GM12878 (cell line): Measurements from ENCODE around the gene VEPH1. TPM values are rescaled to one million over a fixed set of nuclear protein-coding genes. Genes with fewer than 3 reads are reported as not detected.

Source experiments
- ATAC-seq: fragments of 200-7000 bp; cut with Tn5 transposase; 3 replicates; pipeline ENCODE4 v1.9.1; 2020; ENCODE audit warnings: mild to moderate bottlenecking, moderate library complexity
- BruUV-seq: library from RNA; stranded (reverse); fragments of 400-500 nt; replicated peaks from 2 replicates; lab custom pipeline; 2021; lab: Mats Ljungman, UMichigan
- CTCF ChIA-PET: fragments of 300-600 bp; sonication (Branson Sonifier 250); formaldehyde crosslinking; extraction: SDS; loops from one replicate; lab custom pipeline; 2021; ENCODE audit warnings: inconsistent platforms; lab: Yijun Ruan, JAX
- POLR2A ChIA-PET: fragments of 350-600 bp; formaldehyde crosslinking; extraction: SDS; loops from one replicate; lab custom pipeline; 2021; ENCODE audit warnings: inconsistent platforms; lab: Charles Lee
- RAD21 ChIA-PET: fragments of 300-600 bp; sonication (Branson Sonifier 250); formaldehyde crosslinking; loops from one replicate; lab custom pipeline; 2023; ENCODE audit warnings: antibody characterized with exemption; ENCODE audit not compliant: unreplicated experiment; lab: Charles Lee
- SMC1A ChIA-PET: fragments of 300-600 bp; sonication (Branson Sonifier 250); formaldehyde crosslinking; loops from one replicate; lab custom pipeline; 2023; ENCODE audit not compliant: unreplicated experiment, uncharacterized antibody; lab: Charles Lee
- DNase-seq: peaks from one replicate; pipeline ENCODE4 v3.0.0-alpha.2; 2011; ENCODE audit warnings: low read depth, low spot score
- FAIRE-seq: peaks from 3 replicates; lab custom pipeline; 2011; peaks lifted over from hg19 to GRCh38; lab: Jason Lieb, UNC
- H2AFZ ChIP-seq: 2 replicates; pipeline ENCODE4 v1.6.0; 2011; ENCODE audit warnings: low read depth, low read length, control low read depth; ENCODE audit not compliant: control insufficient read depth
- H3K27ac ChIP-seq: 2 replicates; pipeline ENCODE4 v1.5.1; 2011; ENCODE audit warnings: control low read depth; ENCODE audit not compliant: control insufficient read depth, insufficient read depth
- H3K27me3 ChIP-seq, 2 experiments: replicated peaks in 1 of 2; 2 replicates each; pipeline versions ENCODE4 v1.6.0 to v1.6.1; 2011; ENCODE audit warnings: low read length in 1 of 2; ENCODE audit not compliant: control insufficient read depth in 2 of 2, insufficient read depth in 2 of 2
- H3K36me3 ChIP-seq, 2 experiments: 2 replicates each; pipeline ENCODE4 v1.5.1; 2011; ENCODE audit warnings: low read length in 1 of 2; ENCODE audit not compliant: control insufficient read depth in 2 of 2, insufficient read depth in 2 of 2
- H3K4me1 ChIP-seq: 2 replicates; pipeline ENCODE4 v1.6.1; 2011; ENCODE audit warnings: mild to moderate bottlenecking, low read length, moderate library complexity, mixed read lengths; ENCODE audit not compliant: control insufficient read depth, insufficient read depth
- H3K4me2 ChIP-seq: 2 replicates; pipeline ENCODE4 v1.6.0; 2011; ENCODE audit warnings: control low read depth; ENCODE audit not compliant: control insufficient read depth, insufficient read depth
- H3K4me3 ChIP-seq: fragments of 200-600 bp; sonication (generic); 2 replicates; pipeline ENCODE4 v1.5.1; 2016
- H3K79me2 ChIP-seq: 2 replicates; pipeline ENCODE4 v1.6.0; 2011; ENCODE audit warnings: low read length; ENCODE audit not compliant: control insufficient read depth, insufficient read depth
- H3K9ac ChIP-seq: 2 replicates; pipeline ENCODE4 v1.8.0; 2011; ENCODE audit warnings: low read length, control low read depth, mixed read lengths; ENCODE audit not compliant: control insufficient read depth, insufficient read depth
- H3K9me3 ChIP-seq: replicated peaks from 3 replicates; pipeline ENCODE4 v1.5.1; 2011; ENCODE audit warnings: mild to moderate bottlenecking, low read length; ENCODE audit not compliant: control insufficient read depth, insufficient read depth
- H4K20me1 ChIP-seq: 2 replicates; pipeline ENCODE4 v1.6.0; 2011; ENCODE audit not compliant: control insufficient read depth, insufficient read depth
- BMI1 ChIP-seq: fragments of 450-650 bp; IDR thresholded peaks from 2 replicates; pipeline ENCODE4 v1.6.1; 2016; ENCODE audit warnings: mild to moderate bottlenecking, moderate library complexity, borderline replicate concordance
- ESRRA ChIP-seq: IDR thresholded peaks from 2 replicates; pipeline ENCODE4 v1.6.1; 2012; ENCODE audit warnings: mild to moderate bottlenecking, low read length, improper control_type of control experiment
- GATAD2B ChIP-seq: fragments of 450-650 bp; conservative IDR thresholded peaks from 2 replicates; pipeline ENCODE4 v1.6.1; 2017; ENCODE audit warnings: low read depth, mild to moderate bottlenecking, moderate library complexity
- KAT2A ChIP-seq: conservative IDR thresholded peaks from 2 replicates; pipeline ENCODE4 v1.6.1; 2011; ENCODE audit warnings: low read depth, low read length; ENCODE audit not compliant: control insufficient read depth
- MEF2A ChIP-seq: IDR thresholded peaks from 2 replicates; pipeline ENCODE4 v1.6.1; 2011; ENCODE audit warnings: low read depth, mild to moderate bottlenecking, low read length, moderate library complexity; ENCODE audit not compliant: insufficient read depth
- MTA2 ChIP-seq: fragments of 450-650 bp; IDR thresholded peaks from 2 replicates; pipeline ENCODE4 v1.6.1; 2016; ENCODE audit warnings: low read depth, mild to moderate bottlenecking, moderate library complexity
- MYB ChIP-seq: fragments of 150-350 bp; IDR thresholded peaks from 2 replicates; pipeline ENCODE4 v1.6.1; 2014; ENCODE audit warnings: mild to moderate bottlenecking, low read depth, low read length, borderline replicate concordance
- MYC ChIP-seq: IDR thresholded peaks from 2 replicates; pipeline ENCODE4 v1.6.1; 2011; ENCODE audit warnings: mild to moderate bottlenecking, low read length, moderate library complexity, inconsistent platforms; ENCODE audit not compliant: insufficient read depth, insufficient replicate concordance, insufficient read length, severe bottlenecking
- NRF1 ChIP-seq: conservative IDR thresholded peaks from 2 replicates; pipeline ENCODE4 v1.6.1; 2011; ENCODE audit warnings: mild to moderate bottlenecking, low read depth, low read length, improper control_type of control experiment
- RUNX3 ChIP-seq: IDR thresholded peaks from 2 replicates; pipeline ENCODE4 v1.6.1; 2012; ENCODE audit warnings: low read length, inconsistent platforms
- STAT1 ChIP-seq: fragments of 450-650 bp; conservative IDR thresholded peaks from 2 replicates; pipeline ENCODE4 v1.6.1; 2014; ENCODE audit warnings: antibody characterized with exemption, mild to moderate bottlenecking
- TCF12 ChIP-seq: IDR thresholded peaks from 2 replicates; pipeline ENCODE4 v1.6.1; 2011; ENCODE audit warnings: low read depth, mild to moderate bottlenecking, low read length
- WGBS: methylation state at CpG from one replicate; pipeline ENCODE4 v1.1.6; 2016; ENCODE audit warnings: low lambda C conversion rate; ENCODE audit not compliant: insufficient replicate concordance, insufficient coverage; ENCODE audit errors: missing lambda C conversion rate; 5-methylcytosine and 5-hydroxymethylcytosine counted together
- in situ Hi-C: fragments of 300-500 bp; cut with MboI; formaldehyde crosslinking; loops from 9 replicates; pipeline ENCODE4 v1.14.3; 2018; ENCODE audit warnings: mixed read lengths
- intact Hi-C: fragments of 100-400 bp; cut with micrococcal nuclease; formaldehyde crosslinking; loops from one replicate; pipeline ENCODE4 v1.14.2; 2022; ENCODE audit not compliant: unreplicated experiment
- polyA plus RNA-seq, 11 experiments: library from polyadenylated mRNA; depleted of rRNA in 4 of 11; unstranded in 6 of 11; stranded (reverse) in 5 of 11; fragments of >200 nt; fragmentation: Nextera tagmentation in 4 of 11; fragmentation: Illumina TruSeq in 1 of 11; extraction: Ambion mirVana in 4 of 11; extraction: Trizol in 1 of 11; gene quantifications; 1 replicate in 1 of 11; 2 replicates in 10 of 11; pipeline versions ENCODE4 v1.2.1 to v1.2.3, GENCODE V29; 2011 to 2016; ENCODE audit warnings: inconsistent platforms in 2 of 11, missing spikeins in 2 of 11, low read depth in 1 of 11
- total RNA-seq, 4 experiments: library from RNA; depleted of rRNA in 3 of 4; stranded (reverse); fragments of >200 nt in 3 of 4; fragmentation: Illumina TruSeq in 1 of 4; extraction: Trizol in 1 of 4; gene quantifications; 2 replicates each; pipeline versions ENCODE4 v1.2.1 to v1.2.3, GENCODE V29; 2013 to 2021

Gene VEPH1
- total and polyA plus RNA-seq, 10 of the 15 experiments (the other 5 are each of a cell fraction or from before 2014, with no cell fraction given) = 0.04 to 0.26 (median 0.17) TPM; not detected in 7

DNA sequence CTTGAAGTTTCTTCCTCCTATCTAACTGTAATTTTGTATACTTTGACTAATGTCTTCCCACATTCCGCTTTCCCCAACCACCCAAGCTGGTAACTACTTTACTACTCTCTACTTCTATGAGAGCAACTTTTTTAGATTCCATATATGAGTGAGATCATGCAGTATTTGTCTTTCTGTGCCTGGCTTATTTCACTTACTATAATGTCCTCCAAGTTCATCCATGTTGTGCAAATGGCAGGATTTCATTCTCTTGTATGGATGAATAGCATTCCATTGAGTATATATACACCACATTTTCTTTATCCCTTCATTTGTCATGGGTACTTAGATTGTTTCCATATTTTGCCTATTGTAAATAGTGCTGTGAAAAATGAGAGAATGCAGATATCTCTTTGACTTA is 264.8 kb downstream of the VEPH1 start:
- Histone ChIP-seq H3K9me3 (no peaks in the 10 kb centered on the region), H3K4me2 (no peak overlapping the region), H3K79me2 (no peaks in the 10 kb centered on the region), H3K27ac (no peak overlapping the region), H3K36me3 (no peaks in the 10 kb centered on the region), H4K20me1 (no peaks in the 10 kb centered on the region), H2AFZ (no peak overlapping the region), H3K27me3 (no peaks in the 10 kb centered on the region; a peak in 2 of 4 replicates), H3K9ac (no peak overlapping the region), H3K4me3 (no peak overlapping the region), H3K4me1 (no peaks in the 10 kb centered on the region)
- in situ Hi-C loops = no loop called here
- intact Hi-C loops = loop anchor here (5.0 kb wide), 2 partner anchors 101 to 1086 kb away; no protein-coding TSS in a partner anchor
- FAIRE-seq = no peak
- WGBS = 93% methylated on average over 1 of the region's 1 CpG
- no TSS peak for BruUV-seq
- TF ChIP-seq GATAD2B (no peak), KAT2A (no peak), RUNX3 (no peak), TCF12 (no peak)
- no peak for ATAC-seq
- ChIA-PET POLR2A (interaction anchor here (0.6 kb wide), 1 partner anchor 777 kb away, joined by 3 read pairs; no protein-coding TSS in a partner anchor), CTCF (interaction anchor here (0.6 to 1.5 kb wide), 3 partner anchors 15 to 1417 kb away, joined by 3 to 6 read pairs (median 3); no protein-coding TSS in a partner anchor), SMC1A (interaction anchor here (1.0 to 1.3 kb wide), 2 partner anchors 37 to 90 kb away, joined by 3 read pairs; no protein-coding TSS in a partner anchor), RAD21 (no interaction called here)
- no peak for DNase-seq

DNA sequence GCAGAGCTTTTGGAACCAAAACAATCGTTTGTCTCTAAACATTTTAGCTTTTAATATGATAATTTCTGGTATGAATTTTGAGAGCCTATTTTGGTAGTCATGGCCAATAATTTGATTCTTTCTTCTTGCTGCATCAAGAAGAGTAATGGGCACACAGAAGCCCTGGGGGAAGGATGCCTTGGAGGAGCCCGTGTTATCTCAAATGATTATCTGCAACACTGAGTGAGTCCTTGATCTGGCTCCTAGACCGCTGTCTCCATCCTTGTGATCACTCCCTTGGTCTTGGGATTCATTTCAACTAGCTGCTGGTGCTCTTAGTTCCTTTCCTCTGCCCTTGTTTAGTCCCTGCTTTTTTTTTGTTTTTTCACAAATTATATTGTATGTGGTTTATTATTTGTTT is 265.3 kb downstream of the VEPH1 start:
- intact Hi-C loops = loop anchor here (5.0 kb wide), 2 partner anchors 101 to 1086 kb away; no protein-coding TSS in a partner anchor
- FAIRE-seq (no peak), DNase-seq (no peak), ATAC-seq (no peak)
- no TSS peak for BruUV-seq
- H4K20me1 ChIP-seq = no peaks in the 10 kb centered on the region
- in situ Hi-C loops = no loop called here
- H3K79me2 ChIP-seq = no peaks in the 10 kb centered on the region
- H3K9me3 ChIP-seq = no peaks in the 10 kb centered on the region
- no peaks in the 10 kb centered on the region for H3K4me1 ChIP-seq
- ChIA-PET RAD21 (interaction anchor here (1.3 kb wide), 1 partner anchor 75 kb away, joined by 4 read pairs; no protein-coding TSS in a partner anchor), CTCF (interaction anchor here (0.9 to 1.5 kb wide), 3 partner anchors 15 to 142 kb away, joined by 3 to 6 read pairs (median 3); no protein-coding TSS in a partner anchor), SMC1A (interaction anchor here (1.0 to 1.4 kb wide), 3 partner anchors 36 to 100 kb away, joined by 3 read pairs; no protein-coding TSS in a partner anchor), POLR2A (interaction anchor here (0.6 kb wide), 1 partner anchor 776 kb away, joined by 3 read pairs; no protein-coding TSS in a partner anchor)
- no peak overlapping the region for H3K27ac ChIP-seq
- H3K4me3 ChIP-seq = no peak overlapping the region
- no peaks in the 10 kb centered on the region; a peak in 2 of 4 replicates for H3K27me3 ChIP-seq
- no peak overlapping the region for H2AFZ ChIP-seq
- TF ChIP-seq BMI1 (no peak), MYC (no peak), MYB (no peak), NRF1 (no peak), STAT1 (no peak), ESRRA (no peak), MEF2A (no peak), MTA2 (no peak)
- H3K36me3 ChIP-seq = no peaks in the 10 kb centered on the region
- no peak overlapping the region for H3K4me2 ChIP-seq
- no peak overlapping the region for H3K9ac ChIP-seq
- WGBS = 43% methylated on average over 3 of the region's 3 CpGs
